ENCODE data around the gene MTOR.
"Not testable (repeated sequence)": the region's sequence is repeated elsewhere in the genome, so short reads cannot be mapped to it uniquely, and the experiment has no call there.

Gene MTOR

GRCh38 chr1:11178021-11179015, 84.0 kb downstream of the MTOR start:
- no peak for DNase-seq

DNA sequence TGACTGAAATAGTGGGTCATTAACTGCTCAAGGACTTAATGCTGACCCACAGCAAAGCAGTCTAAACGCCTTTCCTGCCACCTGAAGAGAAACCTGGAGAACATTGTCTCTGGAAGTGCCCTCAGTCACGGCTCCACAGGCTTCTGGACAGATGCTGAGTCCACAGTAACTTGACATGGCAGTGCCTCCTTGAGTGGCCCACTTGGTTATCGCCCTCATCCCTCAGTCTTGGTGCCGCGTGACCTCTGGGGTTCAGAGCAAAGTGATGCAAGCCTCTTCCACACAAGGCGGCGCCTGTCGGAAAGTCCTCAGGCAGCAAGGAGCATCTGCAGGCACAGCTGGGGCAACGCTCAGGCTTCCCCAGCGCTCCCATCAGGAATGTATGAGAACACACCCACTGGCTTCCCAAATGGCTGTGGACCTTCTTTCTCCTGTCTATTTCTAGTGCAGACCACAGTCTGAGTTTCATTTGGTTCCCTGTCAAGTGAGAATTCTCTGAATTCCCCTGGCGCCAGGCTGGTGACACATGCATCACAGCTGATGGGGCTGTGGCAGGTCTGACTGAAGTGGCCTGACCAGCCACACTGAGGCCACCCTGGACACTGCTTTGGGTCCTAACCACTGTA, 86.2 kb downstream of the MTOR start:
- DNase-seq, result no peak

DNA sequence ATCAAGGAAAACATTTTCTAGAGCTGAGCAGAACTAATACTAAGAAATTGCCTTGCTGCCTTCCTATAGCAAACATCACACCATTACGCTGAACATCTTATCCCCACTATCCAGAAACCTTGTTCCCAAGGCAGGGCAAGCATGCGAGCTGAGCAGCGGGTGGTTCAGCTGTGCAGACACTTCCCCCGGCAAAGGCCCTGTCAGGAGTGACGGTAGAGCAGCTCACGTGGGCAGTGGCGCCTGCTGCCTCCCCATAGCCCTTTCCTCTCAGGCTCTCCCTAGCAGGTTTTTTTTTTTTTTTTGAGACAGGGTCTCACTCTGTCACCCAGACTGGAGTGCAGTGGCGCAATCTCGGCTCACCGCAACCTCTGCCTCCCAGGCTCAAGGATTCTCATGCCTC, 86.9 kb downstream of the MTOR start:
- DNase-seq, result no peak

- DNase-seq, result no peak
Observed at GRCh38 chr1:11174261-11174942, 87.9 kb downstream of the MTOR start.

GRCh38 chr1:11170102-11170501, 92.2 kb downstream of the MTOR start:
- no peak for DNase-seq

GRCh38 chr1:11169202-11169601, 93.1 kb downstream of the MTOR start:
- DNase-seq, result no peak

DNA sequence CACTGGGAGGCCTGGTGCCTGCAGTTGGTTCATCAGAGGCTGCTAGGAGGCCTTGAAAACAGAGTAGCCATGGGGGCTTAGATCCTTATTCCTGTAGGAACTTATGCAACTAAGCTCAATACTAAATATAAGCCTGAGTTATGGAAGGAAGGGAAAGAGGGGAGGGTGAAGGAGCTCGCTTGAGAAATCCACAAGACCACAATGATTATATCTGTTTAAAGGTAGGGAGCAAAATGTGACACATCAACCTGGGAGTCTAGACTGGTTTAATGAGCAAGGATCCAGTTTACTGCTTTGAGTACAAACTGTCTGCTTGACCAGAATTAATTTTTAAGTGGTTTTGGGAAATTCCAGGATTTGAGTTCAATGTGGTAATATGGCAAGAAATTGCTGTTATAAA, 93.6 kb downstream of the MTOR start:
- no peak for DNase-seq

GRCh38 chr1:11166744-11167143, 95.6 kb downstream of the MTOR start:
- DNase-seq, result not testable (repeated sequence)

DNA sequence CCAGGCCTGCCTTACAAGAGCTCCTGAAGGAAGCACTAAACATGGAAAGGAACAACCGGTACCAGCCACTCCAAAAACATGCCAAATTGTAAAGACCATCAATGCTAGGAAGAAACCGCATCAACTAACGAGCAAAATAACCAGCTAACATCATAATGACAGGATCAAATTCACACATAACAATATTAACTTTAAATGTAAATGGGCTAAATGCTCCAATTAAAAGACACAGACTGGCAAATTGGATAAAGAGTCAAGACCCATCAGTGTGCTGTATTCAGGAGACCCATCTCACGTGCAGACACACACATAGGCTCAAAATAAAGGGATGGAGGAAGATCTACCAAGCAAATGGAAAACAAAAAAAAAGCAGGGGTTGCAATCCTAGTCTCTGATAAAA, 99.6 kb downstream of the MTOR start:
- not testable (repeated sequence) for DNase-seq

DNA sequence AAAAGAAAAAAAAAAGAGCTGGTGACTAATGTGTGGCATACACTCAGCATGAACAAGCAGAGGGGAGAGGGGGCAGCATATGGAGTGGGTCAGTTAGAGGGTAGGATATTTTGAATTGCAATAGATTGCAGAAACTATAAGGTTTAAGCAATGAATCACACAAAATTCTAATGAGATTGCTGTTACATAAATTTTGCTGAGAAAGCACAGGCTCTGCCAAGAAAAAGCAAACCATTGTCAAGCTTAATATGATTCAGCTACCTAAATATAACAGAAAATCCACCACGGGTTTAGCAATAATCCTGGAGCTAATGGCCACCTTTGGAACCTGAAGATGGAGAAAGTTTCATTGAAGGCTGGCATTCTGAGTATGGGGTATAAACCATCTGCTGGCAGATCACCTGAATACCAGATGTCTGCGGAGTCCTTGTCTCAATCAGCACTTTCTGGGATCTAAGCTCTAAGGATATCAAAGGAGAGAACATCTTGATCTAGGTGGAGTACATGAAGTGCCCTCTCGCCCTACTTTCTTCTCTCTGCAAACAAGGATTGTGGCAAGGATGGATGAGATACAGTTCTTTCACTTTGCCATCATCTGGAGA, 103.5 kb downstream of the MTOR start:
- no peak for DNase-seq

DNA sequence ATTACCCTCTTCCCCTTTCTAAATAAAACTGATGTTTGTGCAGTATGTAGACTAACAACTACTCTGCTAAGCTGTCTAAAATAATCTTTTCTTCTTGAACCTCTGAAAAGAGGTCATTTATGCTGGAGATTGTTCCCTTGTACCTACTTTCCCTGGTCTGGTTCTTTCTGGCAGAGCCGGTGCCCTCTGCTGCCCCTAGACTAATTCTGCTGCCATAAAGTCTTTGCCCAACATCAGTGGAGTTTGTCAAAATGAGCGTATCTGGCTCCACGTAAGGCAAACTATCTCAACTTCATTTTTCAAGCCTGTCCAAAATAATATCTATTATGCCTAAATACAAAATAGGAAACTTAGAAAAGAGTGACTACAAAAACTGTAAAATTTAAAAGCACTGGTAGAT, 104.1 kb downstream of the MTOR start:
- no peak for DNase-seq

GRCh38 chr1:11157867-11158266, 104.5 kb downstream of the MTOR start:
- no peak for DNase-seq

GRCh38 chr1:11157394-11157793, 105.0 kb downstream of the MTOR start:
- DNase-seq, result no peak

DNA sequence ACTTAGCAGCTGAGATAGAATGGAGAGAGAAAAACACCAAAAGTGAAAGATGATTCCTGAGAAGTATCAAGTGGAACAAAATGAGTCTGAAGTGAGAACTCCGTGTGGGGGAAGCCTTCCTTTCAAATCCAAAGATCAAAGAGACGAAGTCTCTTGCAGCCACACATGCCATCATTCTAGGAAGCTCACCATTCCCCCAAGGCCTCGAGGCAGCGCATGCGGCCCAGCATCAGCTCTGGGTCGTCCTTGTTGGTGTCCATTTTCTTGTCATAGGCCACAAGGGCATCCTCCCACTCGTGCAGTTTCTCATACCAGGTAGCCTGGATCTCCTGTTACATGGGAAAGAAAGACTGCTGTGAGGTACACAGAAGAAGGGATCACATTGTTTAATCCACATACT, 105.4 kb downstream of the MTOR start:
- DNase-seq, result no peak

- no peak for DNase-seq
Observed at GRCh38 chr1:11156441-11156840, 105.9 kb downstream of the MTOR start.

DNA sequence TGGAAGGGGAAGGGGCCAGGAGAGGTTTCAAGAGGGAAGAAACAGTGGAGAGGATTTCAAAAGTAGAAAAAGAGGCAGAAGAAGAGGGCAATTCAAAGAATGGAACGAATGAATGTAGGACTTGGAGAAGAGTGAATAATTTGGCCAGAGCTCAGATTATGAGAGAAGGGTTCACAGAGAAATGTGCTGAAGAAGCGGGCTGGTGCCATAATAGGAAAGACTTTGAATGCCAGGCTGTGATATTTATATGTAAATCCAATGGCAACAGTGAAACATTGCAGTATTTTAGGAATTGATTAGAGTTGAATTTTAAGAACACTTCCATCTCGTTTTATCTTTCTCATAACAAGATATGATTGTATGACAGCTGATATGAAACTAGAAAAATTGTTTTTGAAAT, 109.2 kb downstream of the MTOR start:
- DNase-seq, result no peak

DNA sequence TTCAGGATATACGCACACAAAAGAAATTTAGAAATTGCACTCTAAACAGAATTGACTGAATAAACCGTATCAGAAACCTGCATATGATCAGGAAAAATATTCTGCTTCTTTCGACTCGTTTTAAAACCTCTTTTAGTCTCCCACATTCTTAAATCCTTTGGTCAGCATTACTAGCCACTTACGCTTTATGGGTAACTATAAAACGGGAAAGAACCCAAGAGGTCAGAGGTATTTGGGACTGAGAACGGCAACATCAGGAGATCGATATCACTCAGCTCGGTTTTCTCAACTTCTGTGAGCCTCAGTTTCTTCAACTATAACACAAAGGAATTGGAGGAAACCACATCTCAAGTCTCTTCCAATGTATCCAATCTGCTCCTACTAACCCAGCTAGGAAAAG, 109.6 kb downstream of the MTOR start:
- DNase-seq, result no peak

GRCh38 chr1:11151826-11152612, 110.3 kb downstream of the MTOR start:
- no peak for DNase-seq

- DNase-seq, result no peak
Observed at GRCh38 chr1:11151114-11151513, 111.2 kb downstream of the MTOR start.

GRCh38 chr1:11150326-11150725, 112.0 kb downstream of the MTOR start:
- no peak for DNase-seq

GRCh38 chr1:11147197-11147770, 115.1 kb downstream of the MTOR start:
- no peak for DNase-seq

DNA sequence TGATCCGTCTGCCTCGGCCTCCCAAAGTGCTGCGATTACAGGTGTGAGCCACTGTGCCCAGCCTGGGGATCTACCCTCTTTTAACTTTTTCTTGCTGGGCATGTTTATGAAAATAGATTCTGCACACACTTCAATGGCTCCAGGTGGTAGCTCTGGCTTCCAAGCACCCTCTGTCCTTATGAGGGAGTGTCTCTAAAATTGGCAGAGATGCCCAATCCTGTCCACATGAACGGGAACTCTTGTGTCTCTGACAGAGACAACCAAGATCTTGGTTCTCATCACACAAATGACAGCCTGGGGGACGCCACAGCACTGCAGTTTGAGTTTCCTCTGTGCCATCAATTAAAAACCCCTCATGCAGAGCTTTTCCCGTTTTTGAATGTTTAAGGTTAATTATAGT, 116.6 kb downstream of the MTOR start:
- no peak for DNase-seq
